BLaER1 treated with 17β-estradiol and CSF1 and Interleukin-3, amounts not matched to agents 10 nM and 100 nM (cell line): ENCODE data around the gene ABLIM2.

Source experiments
- H3K27ac ChIP-seq, 11 experiments: shearing (Covaris generic); formaldehyde crosslinking; 2 replicates each; pipeline ENCODE4 v1.8.1; 2022
- H3K27me3 ChIP-seq, 11 experiments: shearing (Covaris generic); formaldehyde crosslinking; 2 replicates each; pipeline ENCODE4 v1.8.1; 2022
- H3K36me3 ChIP-seq, 11 experiments: shearing (Covaris generic); formaldehyde crosslinking; 2 replicates each; pipeline ENCODE4 v1.8.1; 2022
- H3K4me1 ChIP-seq, 10 experiments: shearing (Covaris generic); formaldehyde crosslinking; 2 replicates each; pipeline ENCODE4 v1.8.1; 2022
- H3K4me2 ChIP-seq, 11 experiments: shearing (Covaris generic); formaldehyde crosslinking; 2 replicates each; pipeline ENCODE4 v1.8.1; 2022
- H3K4me3 ChIP-seq, 10 experiments: shearing (Covaris generic); formaldehyde crosslinking; 2 replicates each; pipeline ENCODE4 v1.8.1; 2022
- H3K9ac ChIP-seq, 11 experiments: shearing (Covaris generic); formaldehyde crosslinking; 2 replicates each; pipeline ENCODE4 v1.8.1; 2022
- H3K9me3 ChIP-seq, 11 experiments: shearing (Covaris generic); formaldehyde crosslinking; replicated peaks in 1 of 11; 2 replicates each; pipeline ENCODE4 v1.8.1; 2022
- H4K20me1 ChIP-seq, 11 experiments: shearing (Covaris generic); formaldehyde crosslinking; 2 replicates each; pipeline ENCODE4 v1.8.1; 2022
- Cebpa-rat ChIP-seq, 11 experiments: shearing (Covaris generic); IDR thresholded peaks; 2 replicates each; pipeline ENCODE4 v1.8.1; 2022

The ABLIM2 gene

GRCh38 chr4:8072235-8072968 lies 86.2 kb downstream of the ABLIM2 start:
- peaks cover 0 to 22% (median 0%) of the 10 kb centered on the region in 11 experiments; a peak in 5 of 22 replicates for H3K27me3 ChIP-seq
- H4K20me1 ChIP-seq, result peaks cover 0 to 23% (median 0%) of the 10 kb centered on the region in 11 experiments; a peak in 4 of 22 replicates
- no peak overlapping the region for H3K4me3 ChIP-seq
- H3K27ac ChIP-seq, result no peak overlapping the region
- no peaks in the 10 kb centered on the region for H3K36me3 ChIP-seq
- no peak for TF ChIP-seq Cebpa-rat (IDR thresholded peaks at IDR 0.05)
- H3K9me3 ChIP-seq, result peaks cover 0 to 2% (median 0%) of the 10 kb centered on the region in 11 experiments; a peak in 4 of 22 replicates
- no peak overlapping the region for H3K9ac ChIP-seq
- H3K4me2 ChIP-seq, result peak overlapping the region in 8 of 11 experiments; percentile 5 to 88 (median 46); a peak in 13 of 22 replicates
- peaks cover 9 to 67% (median 56%) of the 10 kb centered on the region in 10 experiments for H3K4me1 ChIP-seq

GRCh38 chr4:8071766-8072165 lies 86.8 kb downstream of the ABLIM2 start:
- Histone ChIP-seq H4K20me1 (peaks cover 0 to 19% (median 0%) of the 10 kb centered on the region in 11 experiments; a peak in 3 of 22 replicates), H3K4me1 (peaks cover 9 to 67% (median 57%) of the 10 kb centered on the region in 10 experiments), H3K4me2 (peak overlapping the region in 8 of 11 experiments; percentile 5 to 88 (median 46); a peak in 13 of 22 replicates), H3K27me3 (peaks cover 0 to 22% (median 0%) of the 10 kb centered on the region in 11 experiments; a peak in 5 of 22 replicates), H3K27ac (no peak overlapping the region), H3K4me3 (no peak overlapping the region), H3K36me3 (no peaks in the 10 kb centered on the region), H3K9me3 (peaks cover 0 to 8% (median 4%) of the 10 kb centered on the region in 11 experiments; a peak in 7 of 22 replicates), H3K9ac (no peak overlapping the region)
- TF ChIP-seq Cebpa-rat (IDR thresholded peaks at IDR 0.05), result no peak

- H3K27ac ChIP-seq, result 0 out of 22 replicates have a peak overlapping the region, but pooled peaks of 1 of the 11 experiments have one; percentile 7
- no peaks in the 10 kb centered on the region for H3K36me3 ChIP-seq
- 0 out of 20 replicates have a peak overlapping the region, but pooled peaks of 1 of the 10 experiments have one; percentile 6 for H3K4me3 ChIP-seq
- no peak for TF ChIP-seq Cebpa-rat (IDR thresholded peaks at IDR 0.05)
- H3K9ac ChIP-seq, result peak overlapping the region in 1 of 11 experiments; percentile 24; a peak in 2 of 22 replicates
- peaks cover 0 to 22% (median 0%) of the 10 kb centered on the region in 11 experiments; a peak in 5 of 22 replicates for H3K27me3 ChIP-seq
- H3K4me1 ChIP-seq, result peaks cover 9 to 65% (median 54%) of the 10 kb centered on the region in 10 experiments
- H3K4me2 ChIP-seq, result peak overlapping the region; percentile 53 to 88 (median 81)
- H3K9me3 ChIP-seq, result peaks cover 0 to 12% (median 8%) of the 10 kb centered on the region in 11 experiments; a peak in 8 of 22 replicates
- peaks cover 0 to 16% (median 0%) of the 10 kb centered on the region in 11 experiments; a peak in 3 of 22 replicates for H4K20me1 ChIP-seq
Observed at GRCh38 chr4:8070736-8071718, 87.6 kb downstream of the ABLIM2 start.

GRCh38 chr4:8069102-8069752 lies 89.4 kb downstream of the ABLIM2 start:
- Histone ChIP-seq H3K4me2 (peak overlapping the region in 10 of 11 experiments; percentile 1 to 88 (median 79); a peak in 17 of 22 replicates), H3K27ac (peak overlapping the region in 4 of 11 experiments; percentile 36 to 57 (median 52); a peak in 7 of 22 replicates), H3K9me3 (peaks cover 14 to 27% (median 22%) of the 10 kb centered on the region in 11 experiments), H3K27me3 (peaks cover 0 to 22% (median 0%) of the 10 kb centered on the region in 11 experiments; a peak in 5 of 22 replicates), H4K20me1 (peaks cover 0 to 14% (median 0%) of the 10 kb centered on the region in 11 experiments; a peak in 3 of 22 replicates), H3K36me3 (peaks cover 0 to 8% (median under 1%) of the 10 kb centered on the region in 11 experiments; a peak in 4 of 22 replicates), H3K4me3 (no peak overlapping the region), H3K4me1 (peaks cover 9 to 61% (median 54%) of the 10 kb centered on the region in 10 experiments), H3K9ac (peak overlapping the region in 3 of 11 experiments; percentile 33 to 57 (median 44); a peak in 6 of 22 replicates)
- no peak for TF ChIP-seq Cebpa-rat (IDR thresholded peaks at IDR 0.05)

- peaks cover 0 to 13% (median 0%) of the 10 kb centered on the region in 11 experiments; a peak in 3 of 22 replicates for H4K20me1 ChIP-seq
- H3K9ac ChIP-seq, result peak overlapping the region in 3 of 11 experiments; percentile 33 to 57 (median 44); a peak in 6 of 22 replicates
- peak overlapping the region; percentile 1 to 88 (median 79); a peak in 19 of 22 replicates for H3K4me2 ChIP-seq
- peaks cover 0 to 14% (median 9%) of the 10 kb centered on the region in 11 experiments; a peak in 4 of 22 replicates for H3K36me3 ChIP-seq
- peak in 1 of 11 experiments; percentile 9; a peak in 1 of 22 replicates for TF ChIP-seq Cebpa-rat (IDR thresholded peaks at IDR 0.05)
- H3K9me3 ChIP-seq, result peaks cover 24 to 37% (median 32%) of the 10 kb centered on the region in 11 experiments
- peaks cover 0 to 22% (median 0%) of the 10 kb centered on the region in 11 experiments; a peak in 5 of 22 replicates for H3K27me3 ChIP-seq
- no peak overlapping the region; a peak in 1 of 20 replicates for H3K4me3 ChIP-seq
- H3K4me1 ChIP-seq, result peaks cover 9 to 61% (median 54%) of the 10 kb centered on the region in 10 experiments
- peak overlapping the region in 6 of 11 experiments; percentile 7 to 57 (median 44); a peak in 9 of 22 replicates for H3K27ac ChIP-seq
Observed at GRCh38 chr4:8067945-8068896, 90.4 kb downstream of the ABLIM2 start.

- H3K36me3 ChIP-seq, result peaks cover 0 to 15% (median 9%) of the 10 kb centered on the region in 11 experiments; a peak in 4 of 22 replicates
- peaks cover 0 to 21% (median 0%) of the 10 kb centered on the region in 11 experiments; a peak in 5 of 22 replicates for H3K27me3 ChIP-seq
- H3K4me1 ChIP-seq, result peaks cover 9 to 55% (median 49%) of the 10 kb centered on the region in 10 experiments
- H3K9ac ChIP-seq, result no peak overlapping the region
- peak overlapping the region in 4 of 11 experiments; percentile 36 to 57 (median 52); a peak in 4 of 22 replicates for H3K27ac ChIP-seq
- peaks cover 0 to 5% (median 0%) of the 10 kb centered on the region in 11 experiments; a peak in 2 of 22 replicates for H4K20me1 ChIP-seq
- no peak overlapping the region for H3K4me3 ChIP-seq
- no peak for TF ChIP-seq Cebpa-rat (IDR thresholded peaks at IDR 0.05)
- peaks cover 31 to 45% (median 40%) of the 10 kb centered on the region in 11 experiments for H3K9me3 ChIP-seq
- peak overlapping the region in 9 of 11 experiments; percentile 43 to 88 (median 79); a peak in 16 of 22 replicates for H3K4me2 ChIP-seq
Observed at GRCh38 chr4:8067274-8067936, 91.2 kb downstream of the ABLIM2 start.
